ENCODE measurements around the gene IGSF8.

DNA sequence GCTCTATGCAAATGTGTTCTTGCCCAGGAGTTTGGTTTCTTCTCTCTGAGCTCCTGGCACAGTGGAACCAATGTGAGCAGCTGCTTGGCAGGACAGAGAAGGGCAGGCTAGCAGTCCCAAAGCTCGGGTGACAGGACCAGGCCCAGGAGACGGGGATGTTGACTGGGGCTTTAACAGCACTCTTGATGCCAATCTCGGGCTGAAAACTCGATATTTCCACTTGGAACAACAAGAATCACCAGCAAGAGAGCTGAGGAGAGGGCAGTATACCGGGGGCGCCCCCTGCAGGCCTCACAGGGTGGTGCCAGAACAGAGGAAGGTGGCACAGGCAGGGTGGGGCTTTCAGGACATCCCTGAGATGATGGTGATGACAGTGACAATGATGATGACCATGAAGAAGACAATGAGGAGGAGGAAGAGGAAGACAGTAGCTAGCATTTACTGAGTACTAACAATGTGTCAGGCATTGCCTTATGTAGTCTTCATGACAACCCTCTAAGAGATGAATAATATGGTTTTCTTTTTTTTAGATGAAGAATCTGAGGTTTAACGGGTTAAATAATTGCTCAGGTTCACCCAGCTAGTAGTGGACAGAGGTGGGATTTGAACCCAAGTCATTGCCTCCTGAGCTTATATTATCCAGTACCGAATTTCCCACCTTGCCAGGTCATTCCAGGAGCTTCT, 19.8 kb downstream of the IGSF8 start:
- no peak for TF ChIP-seq POLR2A (IDR thresholded peaks at IDR 0.05)
- TF ChIP-seq, protein P1, sequence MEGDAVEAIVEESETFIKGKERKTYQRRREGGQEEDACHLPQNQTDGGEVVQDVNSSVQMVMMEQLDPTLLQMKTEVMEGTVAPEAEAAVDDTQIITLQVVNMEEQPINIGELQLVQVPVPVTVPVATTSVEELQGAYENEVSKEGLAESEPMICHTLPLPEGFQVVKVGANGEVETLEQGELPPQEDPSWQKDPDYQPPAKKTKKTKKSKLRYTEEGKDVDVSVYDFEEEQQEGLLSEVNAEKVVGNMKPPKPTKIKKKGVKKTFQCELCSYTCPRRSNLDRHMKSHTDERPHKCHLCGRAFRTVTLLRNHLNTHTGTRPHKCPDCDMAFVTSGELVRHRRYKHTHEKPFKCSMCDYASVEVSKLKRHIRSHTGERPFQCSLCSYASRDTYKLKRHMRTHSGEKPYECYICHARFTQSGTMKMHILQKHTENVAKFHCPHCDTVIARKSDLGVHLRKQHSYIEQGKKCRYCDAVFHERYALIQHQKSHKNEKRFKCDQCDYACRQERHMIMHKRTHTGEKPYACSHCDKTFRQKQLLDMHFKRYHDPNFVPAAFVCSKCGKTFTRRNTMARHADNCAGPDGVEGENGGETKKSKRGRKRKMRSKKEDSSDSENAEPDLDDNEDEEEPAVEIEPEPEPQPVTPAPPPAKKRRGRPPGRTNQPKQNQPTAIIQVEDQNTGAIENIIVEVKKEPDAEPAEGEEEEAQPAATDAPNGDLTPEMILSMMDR (IDR thresholded peaks at IDR 0.05): peak in 5 of 6 experiments; percentile 28 to 54 (median 45)

Data from thyroid gland (tissue), 4 donors.